ENCODE data around the gene MIER1.

- TF ChIP-seq EZH2phosphoT487 (IDR thresholded peaks at IDR 0.05; ENCODE audit: borderline replicate concordance) (no peak), CTCF (conservative IDR thresholded peaks at IDR 0.05; ENCODE audit: low read length) (no peak)
Measured at GRCh38 chr1:66876664-66877063, 48.1 kb upstream of the MIER1 start.
